K562 (cell line): ENCODE results near the gene OR6S1. TPM values are rescaled to one million over a fixed set of nuclear protein-coding genes. Genes with fewer than 3 reads are reported as not detected.

Experiments
- CAMTA2 ChIP-seq: fragments of 250-450 bp; sonication (Bioruptor Pico); conservative IDR thresholded peaks from 2 replicates; pipeline ENCODE4 v1.5.1; 2022
- CBX1 ChIP-seq: sonication (generic); IDR thresholded peaks from 2 replicates; pipeline ENCODE4 v1.6.1; 2016; ENCODE audit warnings: antibody characterized with exemption, low read depth, mild to moderate bottlenecking
- CREB3L1 ChIP-seq: fragments of 450-650 bp; IDR thresholded peaks from 2 replicates; pipeline ENCODE4 v1.6.1; 2014; ENCODE audit warnings: low read depth, mild to moderate bottlenecking, moderate library complexity, borderline replicate concordance
- FOXK2 ChIP-seq, 2 experiments: fragments of 450-650 bp; IDR thresholded peaks in 1 of 2; conservative IDR thresholded peaks in 1 of 2; 2 replicates each; pipeline ENCODE4 v1.6.1; 2016; ENCODE audit warnings: low read depth in 2 of 2, mild to moderate bottlenecking in 1 of 2
- HNRNPK ChIP-seq: fragments of 200-400 bp; formaldehyde crosslinking; IDR thresholded peaks from one replicate; pipeline ENCODE4 v1.6.1; 2018; ENCODE audit warnings: mild to moderate bottlenecking, low read depth, low read length; ENCODE audit not compliant: poor library complexity, severe bottlenecking
- IRF9 ChIP-seq: fragments of 450-650 bp; IDR thresholded peaks from 2 replicates; pipeline ENCODE4 v1.6.1; 2016; ENCODE audit warnings: missing biosample characterization, missing genetic modification characterization
- KAT7 ChIP-seq: sonication (generic); formaldehyde crosslinking; IDR thresholded peaks from 2 replicates; pipeline ENCODE4 v1.8.0; 2022; ENCODE audit warnings: missing genetic modification reagents, mild to moderate bottlenecking, borderline replicate concordance
- MECOM ChIP-seq: fragments of 250-450 bp; sonication (Bioruptor Pico); IDR thresholded peaks from 2 replicates; pipeline ENCODE4 v1.8.0; 2022; ENCODE audit warnings: inconsistent platforms
- MITF ChIP-seq: IDR thresholded peaks from 2 replicates; pipeline ENCODE4 v1.6.1; 2014; ENCODE audit warnings: antibody characterized with exemption
- REST ChIP-seq, 2 experiments: fragments of 450-650 bp; formaldehyde crosslinking in 1 of 2; IDR thresholded peaks; 2 replicates each; pipeline versions ENCODE4 v1.4.0 to v1.6.1; 2014 to 2020; ENCODE audit warnings: mild to moderate bottlenecking in 2 of 2, borderline replicate concordance in 1 of 2, low read depth in 1 of 2
- RUNX1 ChIP-seq: sonication (generic); IDR thresholded peaks from 2 replicates; pipeline ENCODE4 v1.6.1; 2016; ENCODE audit warnings: antibody characterized with exemption, low read depth
- SMARCA5 ChIP-seq: fragments of 450-650 bp; IDR thresholded peaks from 2 replicates; pipeline ENCODE4 v1.6.1; 2016
- ZNF232 ChIP-seq: sonication (generic); formaldehyde crosslinking; IDR thresholded peaks from 2 replicates; pipeline ENCODE4 v1.8.0; 2022; ENCODE audit warnings: mild to moderate bottlenecking, missing genetic modification reagents
- ZNF431 ChIP-seq: sonication (generic); formaldehyde crosslinking; IDR thresholded peaks from 2 replicates; pipeline ENCODE4 v1.8.0; 2022; ENCODE audit warnings: mild to moderate bottlenecking, missing genetic modification reagents
- polyA plus RNA-seq, 8 experiments: library from polyadenylated mRNA; depleted of rRNA in 4 of 8; stranded (reverse) in 5 of 8; unstranded in 3 of 8; fragments of >200 nt; fragmentation: Nextera tagmentation in 2 of 8; fragmentation: Illumina TruSeq in 1 of 8; extraction: Ambion mirVana in 2 of 8; extraction: Trizol in 1 of 8; gene quantifications; 2 replicates each; pipeline versions ENCODE4 v1.2.1 to v1.2.3, GENCODE V29; 2011 to 2014; ENCODE audit warnings: inconsistent platforms in 1 of 8, missing spikeins in 1 of 8
- total RNA-seq, 7 experiments: library from RNA; depleted of rRNA in 6 of 7; stranded (reverse); fragments of >200 nt in 6 of 7; fragmentation: Illumina TruSeq in 2 of 7; extraction: Trizol in 2 of 7; gene quantifications; 2 replicates each; pipeline versions ENCODE4 v1.2.1 to v1.2.3, GENCODE V29; 2011 to 2021; ENCODE audit warnings: low replicate concordance in 1 of 7

Gene OR6S1
- total and polyA plus RNA-seq, 9 of the 15 experiments (the other 6 are each of a cell fraction or from before 2014, with no cell fraction given) = not detected

- no peak for TF ChIP-seq REST (IDR thresholded peaks at IDR 0.05; ENCODE audit: borderline replicate concordance)
- no peak for TF ChIP-seq REST (CRISPR knock-in tag; IDR thresholded peaks at IDR 0.05; ENCODE audit: low read depth)
- no peak for TF ChIP-seq MITF
- TF ChIP-seq RUNX1 = no peak
- TF ChIP-seq CAMTA2 (CRISPR knock-in tag) = no peak
- no peak for TF ChIP-seq KAT7 (CRISPR knock-in tag)
- 0 out of 4 replicates have a peak, but pooled peaks of 1 of the 2 experiments have one; percentile 45 for TF ChIP-seq FOXK2 (conservative IDR thresholded peaks at IDR 0.05 in 1 of 2, IDR thresholded peaks at IDR 0.05 in 1 of 2; ENCODE audit: low read depth in 2 of 2)
- TF ChIP-seq SMARCA5 = no peak
- no peak for TF ChIP-seq HNRNPK
- TF ChIP-seq CREB3L1 = 0 out of 2 replicates have a peak, but pooled peaks have one; percentile 25
- no peak for TF ChIP-seq CBX1
- TF ChIP-seq MECOM (CRISPR knock-in tag) = 0 out of 2 replicates have a peak, but pooled peaks have one; percentile 41
- no peak for TF ChIP-seq ZNF232 (CRISPR knock-in tag)
- TF ChIP-seq IRF9 (tag) = no peak
- TF ChIP-seq ZNF431 (CRISPR knock-in tag) = no peak
Measured at GRCh38 chr14:20632831-20633691, 8.4 kb downstream of the OR6S1 start (continued).
